Tibial artery (tissue), 4 donors: Measurements from ENCODE around the gene RAE1.

Experiments used
- DNase-seq, 2 donors: peaks; one replicate each; pipeline ENCODE4 v3.0.0-alpha.2; 2019
- H3K27ac ChIP-seq, 2 donors: fragments of 200-600 bp; sonication (generic) in 1 of 2; 1 replicate in 1 of 2; 2 replicates in 1 of 2; pipeline ENCODE4 v1.5.1; 2018 to 2019; ENCODE audit warnings: mild to moderate bottlenecking in 1 of 2
- H3K27me3 ChIP-seq, 2 donors: fragments of 200-600 bp; sonication (generic) in 1 of 2; one replicate each; pipeline versions ENCODE4 v1.5.1 to v1.6.0; 2016 to 2019
- H3K36me3 ChIP-seq, 3 donors: fragments of 200-600 bp; sonication (generic) in 2 of 3; one replicate each; pipeline ENCODE4 v1.5.1; 2016 to 2019; ENCODE audit warnings: mild to moderate bottlenecking in 2 of 3
- H3K4me1 ChIP-seq, 4 donors: fragments of 200-600 bp; sonication (generic) in 2 of 4; 1 replicate in 3 of 4; 2 replicates in 1 of 4; pipeline ENCODE4 v1.5.1; 2016 to 2019
- H3K4me3 ChIP-seq, 2 donors: fragments of 200-600 bp; sonication (generic) in 1 of 2; 1 replicate in 1 of 2; 2 replicates in 1 of 2; pipeline ENCODE4 v1.5.1; 2018 to 2019; ENCODE audit warnings: mild to moderate bottlenecking in 2 of 2
- H3K9me3 ChIP-seq, 3 donors: fragments of 200-600 bp; sonication (generic) in 1 of 3; one replicate each; pipeline ENCODE4 v1.5.1; 2016 to 2019
- intact Hi-C: fragments of 100-400 bp; cut with DNase I; formaldehyde crosslinking; loops from one replicate; pipeline ENCODE4 v1.15.0; 2023; ENCODE audit warnings: low total_unique reads
- TF ChIP-seq, protein P1 (sequence below), 2 experiments: fragments of 200-600 bp in 1 of 2; fragments of 450-650 bp in 1 of 2; IDR thresholded peaks; one replicate each; pipeline ENCODE4 v1.5.1; 2017 to 2019; ENCODE audit warnings: antibody characterized with exemption in 2 of 2, mild to moderate bottlenecking in 1 of 2, moderate library complexity in 1 of 2

Gene RAE1

DNA sequence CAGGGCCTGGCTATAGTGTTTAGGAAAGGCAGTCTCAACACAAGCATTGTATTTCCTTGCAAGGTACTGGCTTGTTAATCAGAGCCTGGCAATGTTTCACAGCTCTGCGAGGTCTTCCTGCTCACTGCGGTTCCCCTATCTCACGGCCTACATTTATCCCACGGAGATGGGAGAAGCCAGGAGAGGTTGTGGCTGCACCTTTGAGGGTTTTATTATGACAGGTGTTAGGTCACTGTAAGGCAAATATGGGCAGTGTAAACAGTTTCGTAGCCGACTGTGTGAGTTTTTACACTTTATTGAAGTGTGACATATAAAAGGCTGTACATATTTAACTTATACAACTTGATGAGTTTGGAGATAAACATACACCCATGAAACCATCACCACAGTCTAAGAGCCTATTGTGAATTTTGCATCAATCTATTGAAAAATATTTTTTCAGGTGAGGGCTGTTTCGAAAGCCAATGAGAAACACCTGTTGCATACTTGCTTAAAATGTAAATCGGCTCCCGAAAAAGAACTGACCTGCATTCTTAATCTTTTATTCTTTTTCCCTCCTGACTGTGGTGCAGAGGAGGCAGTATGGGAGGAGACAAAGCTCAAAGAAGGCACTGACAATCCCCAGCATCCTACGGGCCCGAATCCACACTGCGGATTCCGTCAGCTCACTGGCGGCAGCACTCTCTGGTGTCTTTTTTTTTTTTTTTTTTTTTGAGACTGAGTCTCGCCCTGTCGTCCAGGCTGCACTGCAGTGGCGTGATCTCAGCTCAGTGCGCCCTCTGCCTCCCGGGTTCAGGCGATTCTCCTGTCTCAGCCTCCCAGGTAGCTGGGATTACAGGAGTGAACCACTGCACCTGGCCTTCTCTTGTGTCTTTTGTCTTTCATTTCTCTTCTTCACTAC, 32.6 kb downstream of the RAE1 start:
- no peaks in the 10 kb centered on the region for H3K27me3 ChIP-seq
- H3K9me3 ChIP-seq = no peaks in the 10 kb centered on the region
- intact Hi-C loops = loop anchor here (10.0 kb wide), 1 partner anchor 831 kb away; no protein-coding TSS in a partner anchor
- peaks cover 7 to 41% (median 15%) of the 10 kb centered on the region in 3 donors for H3K36me3 ChIP-seq
- no peak overlapping the region for H3K4me3 ChIP-seq
- H3K4me1 ChIP-seq = peaks cover 0 to under 1% (median 0%) of the 10 kb centered on the region in 4 donors
- no peak overlapping the region for H3K27ac ChIP-seq
- TF ChIP-seq, protein P1, sequence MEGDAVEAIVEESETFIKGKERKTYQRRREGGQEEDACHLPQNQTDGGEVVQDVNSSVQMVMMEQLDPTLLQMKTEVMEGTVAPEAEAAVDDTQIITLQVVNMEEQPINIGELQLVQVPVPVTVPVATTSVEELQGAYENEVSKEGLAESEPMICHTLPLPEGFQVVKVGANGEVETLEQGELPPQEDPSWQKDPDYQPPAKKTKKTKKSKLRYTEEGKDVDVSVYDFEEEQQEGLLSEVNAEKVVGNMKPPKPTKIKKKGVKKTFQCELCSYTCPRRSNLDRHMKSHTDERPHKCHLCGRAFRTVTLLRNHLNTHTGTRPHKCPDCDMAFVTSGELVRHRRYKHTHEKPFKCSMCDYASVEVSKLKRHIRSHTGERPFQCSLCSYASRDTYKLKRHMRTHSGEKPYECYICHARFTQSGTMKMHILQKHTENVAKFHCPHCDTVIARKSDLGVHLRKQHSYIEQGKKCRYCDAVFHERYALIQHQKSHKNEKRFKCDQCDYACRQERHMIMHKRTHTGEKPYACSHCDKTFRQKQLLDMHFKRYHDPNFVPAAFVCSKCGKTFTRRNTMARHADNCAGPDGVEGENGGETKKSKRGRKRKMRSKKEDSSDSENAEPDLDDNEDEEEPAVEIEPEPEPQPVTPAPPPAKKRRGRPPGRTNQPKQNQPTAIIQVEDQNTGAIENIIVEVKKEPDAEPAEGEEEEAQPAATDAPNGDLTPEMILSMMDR (IDR thresholded peaks at IDR 0.05) = no peak
- DNase-seq = no peak

DNA sequence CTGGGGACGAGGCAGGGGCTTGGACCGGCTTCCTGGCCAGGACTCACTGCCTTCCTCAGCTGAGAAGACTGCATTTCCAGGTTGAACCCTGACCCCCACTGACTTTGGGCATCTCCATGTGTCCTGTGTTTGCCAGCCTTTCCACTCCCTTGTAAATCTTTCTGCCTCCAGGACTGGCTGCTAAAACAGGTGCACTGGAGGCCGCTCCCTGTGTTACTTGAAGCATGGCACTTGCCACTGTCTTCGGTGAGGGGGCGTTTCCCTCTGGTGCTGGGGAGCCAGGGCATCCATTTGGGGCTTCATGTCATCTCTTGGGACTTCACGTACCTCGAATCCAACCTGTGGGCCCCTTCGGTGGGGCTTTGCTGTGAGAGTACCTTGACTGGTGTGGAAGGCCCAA, 33.4 kb downstream of the RAE1 start:
- TF ChIP-seq, protein P1 (IDR thresholded peaks at IDR 0.05) = no peak
- Histone ChIP-seq H3K4me1 (peaks cover 0 to 7% (median 2%) of the 10 kb centered on the region in 4 donors), H3K9me3 (no peaks in the 10 kb centered on the region), H3K27ac (no peak overlapping the region), H3K4me3 (no peak overlapping the region), H3K36me3 (peaks cover 4 to 35% (median 10%) of the 10 kb centered on the region in 3 donors), H3K27me3 (no peaks in the 10 kb centered on the region)
- DNase-seq = peak in 1 of 2 donors; percentile 62
- intact Hi-C loops = loop anchor here (10.0 kb wide), 1 partner anchor 830 kb away; no protein-coding TSS in a partner anchor

DNA sequence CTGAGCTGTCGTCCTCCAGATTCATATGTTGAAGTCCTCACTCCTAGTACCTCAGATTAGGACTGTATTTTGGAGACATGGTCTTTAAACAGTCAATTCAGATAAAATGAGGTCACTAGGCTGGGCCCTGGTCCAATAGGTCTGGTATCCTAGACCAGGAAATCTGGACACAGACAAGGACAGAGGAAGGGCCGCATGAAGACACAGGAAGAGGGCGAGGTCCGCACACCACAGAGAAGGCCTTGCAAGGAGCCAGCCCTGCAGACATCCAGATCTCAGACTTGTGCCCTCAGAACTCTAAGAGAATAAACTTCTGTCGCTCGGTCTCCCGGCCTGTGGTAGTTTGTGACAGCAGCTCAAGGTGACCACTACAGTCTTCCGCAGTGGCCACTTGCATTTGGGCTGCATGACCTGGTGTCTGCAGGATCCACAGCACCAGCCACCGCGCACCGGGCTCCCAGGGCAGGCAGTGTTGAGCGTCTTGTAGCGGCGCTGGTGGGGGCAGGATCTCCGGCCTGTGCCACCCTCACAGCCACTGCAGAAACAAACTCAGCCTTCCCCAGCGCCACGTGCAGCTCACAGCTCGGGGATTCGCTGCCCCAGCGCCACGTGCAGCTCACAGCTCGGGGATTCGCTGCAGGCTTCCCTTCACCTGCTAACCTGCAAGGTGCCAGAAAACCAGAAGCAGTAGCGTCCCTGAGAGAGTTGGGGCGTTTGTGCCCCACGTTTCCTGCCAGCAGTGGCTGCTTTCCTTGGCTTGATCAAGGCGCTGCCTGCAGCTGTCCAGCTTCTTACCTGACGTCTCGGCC, 34.1 kb downstream of the RAE1 start:
- TF ChIP-seq, protein P1 (IDR thresholded peaks at IDR 0.05) = no peak
- Histone ChIP-seq H3K4me1 (peaks cover 0 to 14% (median 8%) of the 10 kb centered on the region in 4 donors), H3K9me3 (no peaks in the 10 kb centered on the region), H3K27ac (no peak overlapping the region), H3K27me3 (no peaks in the 10 kb centered on the region), H3K4me3 (no peak overlapping the region), H3K36me3 (peaks cover 4 to 28% (median 4%) of the 10 kb centered on the region in 3 donors)
- intact Hi-C loops = loop anchor here (5.0 to 10.0 kb wide), 2 partner anchors 197 to 830 kb away; no protein-coding TSS in a partner anchor
- DNase-seq = peak in 1 of 2 donors; percentile 66

DNA sequence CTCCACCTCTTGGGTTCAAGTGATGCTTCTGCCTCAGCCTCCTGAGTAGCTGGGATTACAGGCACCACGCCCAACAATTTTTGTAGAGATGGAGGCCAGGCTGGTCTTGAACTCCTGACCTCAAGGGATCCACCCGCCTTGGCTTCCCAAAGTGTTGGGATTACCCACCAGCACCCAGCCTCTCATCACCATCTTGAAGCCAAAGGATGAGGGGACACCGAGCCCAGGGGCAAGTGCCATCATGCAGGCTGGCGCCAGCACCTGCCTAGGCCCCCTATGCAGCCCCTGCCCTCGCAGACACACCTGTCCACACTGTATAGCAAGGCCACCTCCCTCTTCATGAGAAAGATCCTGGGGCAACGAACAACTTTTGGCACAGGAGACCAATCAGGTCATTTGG, 34.9 kb downstream of the RAE1 start:
- Histone ChIP-seq H3K36me3 (peaks cover 0 to 21% (median 4%) of the 10 kb centered on the region in 3 donors), H3K4me1 (peaks cover 0 to 21% (median 11%) of the 10 kb centered on the region in 4 donors), H3K4me3 (no peak overlapping the region), H3K27me3 (no peaks in the 10 kb centered on the region), H3K27ac (no peak overlapping the region), H3K9me3 (no peaks in the 10 kb centered on the region)
- TF ChIP-seq, protein P1 (IDR thresholded peaks at IDR 0.05) = no peak
- intact Hi-C loops = loop anchor here (5.0 to 10.0 kb wide), 2 partner anchors 196 to 829 kb away; no protein-coding TSS in a partner anchor
- peak in 1 of 2 donors; percentile 59 for DNase-seq

DNA sequence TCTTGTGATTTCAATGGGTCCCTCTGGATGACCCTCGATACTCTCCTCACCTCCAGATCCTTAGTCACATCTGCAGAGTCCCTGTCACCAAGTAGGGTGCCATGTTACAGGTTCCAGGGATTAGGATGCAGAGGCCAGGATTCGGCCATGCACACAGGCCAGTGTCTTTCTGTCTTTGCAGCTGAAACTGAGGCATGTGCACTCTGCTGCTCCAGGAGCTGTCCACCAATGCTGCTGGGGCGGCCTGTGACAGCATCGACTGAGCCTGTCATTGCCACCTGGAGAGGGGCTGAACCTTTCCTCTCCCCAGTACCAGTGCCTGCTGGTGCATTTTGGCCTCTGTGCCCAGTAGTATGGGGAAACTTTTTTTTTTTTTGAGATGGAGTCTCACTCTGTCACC, 35.7 kb downstream of the RAE1 start:
- H3K27ac ChIP-seq = no peak overlapping the region
- DNase-seq = no peak
- H3K27me3 ChIP-seq = no peaks in the 10 kb centered on the region
- peaks cover 0 to 23% (median 12%) of the 10 kb centered on the region in 4 donors for H3K4me1 ChIP-seq
- TF ChIP-seq, protein P1 (IDR thresholded peaks at IDR 0.05) = no peak
- intact Hi-C loops = loop anchor here (5.0 to 10.0 kb wide), 2 partner anchors 196 to 828 kb away; no protein-coding TSS in a partner anchor
- peaks cover 0 to 18% (median 4%) of the 10 kb centered on the region in 3 donors for H3K36me3 ChIP-seq
- no peak overlapping the region for H3K4me3 ChIP-seq
- no peaks in the 10 kb centered on the region for H3K9me3 ChIP-seq
